Measurements from ENCODE around the gene VEGFC.

Gene VEGFC

DNA sequence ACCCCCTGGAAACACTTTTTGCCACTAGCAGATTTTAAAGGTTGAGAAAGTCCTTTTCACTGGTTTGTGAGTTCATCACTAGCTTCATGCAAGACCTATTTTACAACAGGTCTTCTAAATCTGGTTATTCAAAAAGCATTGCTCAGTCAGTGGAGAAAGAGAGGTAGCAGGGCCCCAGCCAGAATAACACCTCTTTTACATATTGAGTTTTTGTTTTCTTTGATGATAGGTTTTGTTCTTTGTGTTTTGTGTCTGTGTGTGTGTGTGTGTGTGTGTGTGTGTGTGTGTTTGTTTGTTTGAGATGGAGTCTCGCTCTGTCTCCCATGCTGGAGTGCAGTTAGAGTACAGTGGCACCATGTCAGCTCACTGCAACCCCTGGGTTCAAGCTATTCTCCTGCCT lies 2.7 kb upstream of the VEGFC start:
- no peak for DNase-seq (ENCODE audit: low spot score)
- TF ChIP-seq, protein P1, sequence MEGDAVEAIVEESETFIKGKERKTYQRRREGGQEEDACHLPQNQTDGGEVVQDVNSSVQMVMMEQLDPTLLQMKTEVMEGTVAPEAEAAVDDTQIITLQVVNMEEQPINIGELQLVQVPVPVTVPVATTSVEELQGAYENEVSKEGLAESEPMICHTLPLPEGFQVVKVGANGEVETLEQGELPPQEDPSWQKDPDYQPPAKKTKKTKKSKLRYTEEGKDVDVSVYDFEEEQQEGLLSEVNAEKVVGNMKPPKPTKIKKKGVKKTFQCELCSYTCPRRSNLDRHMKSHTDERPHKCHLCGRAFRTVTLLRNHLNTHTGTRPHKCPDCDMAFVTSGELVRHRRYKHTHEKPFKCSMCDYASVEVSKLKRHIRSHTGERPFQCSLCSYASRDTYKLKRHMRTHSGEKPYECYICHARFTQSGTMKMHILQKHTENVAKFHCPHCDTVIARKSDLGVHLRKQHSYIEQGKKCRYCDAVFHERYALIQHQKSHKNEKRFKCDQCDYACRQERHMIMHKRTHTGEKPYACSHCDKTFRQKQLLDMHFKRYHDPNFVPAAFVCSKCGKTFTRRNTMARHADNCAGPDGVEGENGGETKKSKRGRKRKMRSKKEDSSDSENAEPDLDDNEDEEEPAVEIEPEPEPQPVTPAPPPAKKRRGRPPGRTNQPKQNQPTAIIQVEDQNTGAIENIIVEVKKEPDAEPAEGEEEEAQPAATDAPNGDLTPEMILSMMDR (IDR thresholded peaks at IDR 0.05; ENCODE audit: extremely low read depth, missing control alignments), result no peak

DNA sequence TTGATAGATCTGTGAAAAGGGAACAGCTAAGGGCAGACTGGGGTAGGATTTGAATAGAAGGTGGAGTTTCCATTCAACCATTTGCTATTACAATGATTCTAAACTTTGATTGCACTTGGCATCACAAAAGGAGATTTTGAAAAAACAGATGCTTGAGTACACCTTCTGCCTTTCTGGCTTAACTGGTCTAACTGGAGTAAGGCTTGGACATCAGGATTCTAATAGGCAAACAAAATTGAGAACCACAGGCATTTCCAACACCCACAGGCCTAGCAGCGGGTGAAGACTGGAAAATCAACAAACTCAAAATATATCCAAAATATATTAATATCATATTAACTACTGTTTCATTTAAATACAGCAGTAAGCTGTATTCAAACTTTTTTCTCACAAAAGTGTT lies 1.9 kb upstream of the VEGFC start:
- TF ChIP-seq, protein P1 (IDR thresholded peaks at IDR 0.05; ENCODE audit: extremely low read depth, missing control alignments), result no peak
- DNase-seq (ENCODE audit: low spot score), result no peak

DNA sequence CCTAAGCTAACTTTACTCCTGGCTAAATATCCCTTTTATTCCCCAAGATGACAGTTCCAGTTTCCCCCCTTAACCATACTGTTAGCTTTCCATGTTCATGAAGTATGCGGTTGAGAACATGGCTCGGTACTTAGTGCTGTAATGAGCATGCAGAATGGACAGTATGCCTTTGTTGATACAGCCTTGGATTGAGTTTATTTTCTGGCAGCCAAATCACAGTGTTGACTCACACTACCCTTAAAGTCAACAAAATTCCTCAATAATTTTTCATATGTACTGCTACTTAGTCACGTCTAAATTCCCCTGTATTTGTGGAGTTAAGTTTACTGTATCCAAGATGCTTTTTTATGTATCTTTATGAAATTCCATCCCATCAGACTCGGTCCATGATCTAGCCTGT lies 1.4 kb upstream of the VEGFC start:
- TF ChIP-seq, protein P1 (IDR thresholded peaks at IDR 0.05; ENCODE audit: extremely low read depth, missing control alignments), result no peak
- no peak for DNase-seq (ENCODE audit: low spot score)

DNA sequence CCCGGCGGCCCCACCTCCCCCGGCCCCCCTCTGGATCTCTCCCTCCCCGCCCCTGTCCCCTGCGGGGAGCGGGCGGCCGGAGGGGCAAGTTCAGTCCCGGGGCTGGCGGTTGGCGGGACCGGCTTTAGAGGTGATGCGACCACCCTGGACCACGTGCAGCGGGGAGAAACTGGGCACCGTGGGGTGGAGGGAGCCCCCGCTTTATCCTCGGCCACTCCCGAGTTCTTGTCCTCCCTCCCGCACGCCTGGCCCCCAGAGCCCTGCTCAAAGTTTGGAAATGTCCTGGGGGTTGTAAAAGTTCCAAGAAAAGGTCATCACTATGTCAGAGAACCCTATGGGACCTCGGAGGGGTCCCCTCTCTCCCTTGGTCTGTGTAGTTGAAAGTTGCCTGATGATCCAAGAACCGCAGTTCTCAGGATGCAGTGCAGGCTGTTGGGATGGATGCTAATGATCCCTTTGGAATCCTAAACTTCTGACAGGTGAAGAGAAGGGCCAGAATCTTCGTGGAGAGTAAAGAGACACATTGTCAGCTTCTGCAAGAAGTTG lies 411 bp upstream of the VEGFC start:
- DNase-seq (ENCODE audit: low spot score), result no peak
- TF ChIP-seq, protein P1 (IDR thresholded peaks at IDR 0.05; ENCODE audit: extremely low read depth, missing control alignments), result no peak

DNA sequence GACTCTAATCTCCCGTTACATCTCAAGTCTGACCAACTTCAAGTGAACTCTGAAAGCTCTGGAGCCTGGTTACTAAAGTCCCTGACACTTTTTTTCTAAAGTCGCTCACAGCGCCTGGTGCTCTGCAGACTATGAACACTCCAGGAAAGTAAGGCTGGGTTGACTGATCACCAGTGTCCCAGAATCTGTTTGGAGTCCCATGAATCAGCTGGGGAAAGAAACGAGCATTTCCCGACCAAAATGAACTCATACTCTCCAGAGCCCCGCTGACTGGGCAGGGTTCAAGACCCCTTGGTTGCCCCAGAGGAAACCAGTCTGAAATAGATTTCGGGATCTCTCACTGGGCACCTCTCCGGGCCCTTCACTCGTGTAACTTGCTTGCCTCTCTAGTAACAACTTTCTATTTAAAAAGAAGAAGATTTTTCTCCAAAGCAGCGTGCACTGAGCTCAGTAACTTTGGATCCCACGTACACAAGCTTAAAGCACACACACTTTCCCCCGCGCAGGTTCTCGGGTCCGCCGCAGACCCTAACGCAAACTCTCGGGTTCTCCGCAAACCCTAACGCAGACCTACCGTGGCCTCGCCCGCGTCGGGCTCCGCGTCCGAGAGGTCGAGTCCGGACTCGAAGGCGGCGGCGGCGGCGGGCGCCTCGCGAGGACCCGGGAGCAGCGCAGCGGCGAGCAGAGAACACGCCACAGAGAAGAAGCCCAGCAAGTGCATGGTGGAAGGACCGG lies 964 bp downstream of the VEGFC start:
- TF ChIP-seq, protein P1 (IDR thresholded peaks at IDR 0.05; ENCODE audit: extremely low read depth, missing control alignments), result no peak
- peak; percentile 23 for DNase-seq (ENCODE audit: low spot score)

DNA sequence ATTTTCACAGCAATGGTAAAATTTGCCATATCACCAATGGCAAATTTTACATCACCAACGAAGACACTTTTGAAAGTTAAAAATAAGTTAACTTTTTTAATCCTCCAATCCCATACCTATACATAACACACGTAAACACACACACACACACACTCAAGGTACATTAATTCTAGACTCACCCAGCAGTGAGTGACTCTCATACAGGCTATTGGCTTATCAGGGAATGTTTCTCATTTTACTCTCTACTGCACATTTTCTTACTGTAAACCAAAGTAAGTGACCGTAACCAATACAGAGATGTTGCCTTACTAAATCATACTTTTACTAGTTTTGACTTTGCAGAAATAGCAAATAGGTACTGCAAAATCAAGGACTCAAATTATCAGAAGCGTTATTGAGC lies 2.3 kb downstream of the VEGFC start:
- no peak for DNase-seq (ENCODE audit: low spot score)
- TF ChIP-seq, protein P1 (IDR thresholded peaks at IDR 0.05; ENCODE audit: extremely low read depth, missing control alignments), result no peak

DNA sequence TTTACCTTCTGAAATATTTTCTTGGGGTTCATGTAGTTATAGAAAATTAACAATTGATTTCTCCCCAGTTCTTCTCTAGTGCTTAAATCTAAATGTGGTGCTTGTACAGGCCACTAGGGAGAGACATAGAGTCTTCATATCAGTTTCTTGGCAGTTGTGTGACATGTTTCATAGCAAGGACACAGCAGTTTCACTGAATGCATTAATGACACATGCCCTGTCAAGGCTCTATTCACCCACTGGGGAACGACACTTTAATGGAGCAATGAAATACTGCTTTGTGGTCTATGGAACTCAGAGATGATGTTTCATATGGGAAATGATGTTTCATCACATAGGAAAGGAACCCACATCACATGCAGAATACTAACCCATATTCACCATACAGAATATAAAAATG lies 2.8 kb downstream of the VEGFC start:
- DNase-seq (ENCODE audit: low spot score), result peak; percentile 69
- TF ChIP-seq, protein P1 (IDR thresholded peaks at IDR 0.05; ENCODE audit: extremely low read depth, missing control alignments), result peak; percentile 56
